Activated CD8-positive, alpha-beta memory T cell treated with anti-CD3 and anti-CD28 coated beads for 4 hours (primary cell): ENCODE data around the gene PNPLA1.

Source experiments
- DNase-seq, 2 donors: peaks; one replicate each; pipeline ENCODE4 v3.0.0-alpha.2; 2020; ENCODE audit warnings: low read depth in 2 of 2

The PNPLA1 gene

GRCh38 chr6:36246506-36247268 is 23.2 kb upstream of the PNPLA1 start:
- DNase-seq = no peak

DNA sequence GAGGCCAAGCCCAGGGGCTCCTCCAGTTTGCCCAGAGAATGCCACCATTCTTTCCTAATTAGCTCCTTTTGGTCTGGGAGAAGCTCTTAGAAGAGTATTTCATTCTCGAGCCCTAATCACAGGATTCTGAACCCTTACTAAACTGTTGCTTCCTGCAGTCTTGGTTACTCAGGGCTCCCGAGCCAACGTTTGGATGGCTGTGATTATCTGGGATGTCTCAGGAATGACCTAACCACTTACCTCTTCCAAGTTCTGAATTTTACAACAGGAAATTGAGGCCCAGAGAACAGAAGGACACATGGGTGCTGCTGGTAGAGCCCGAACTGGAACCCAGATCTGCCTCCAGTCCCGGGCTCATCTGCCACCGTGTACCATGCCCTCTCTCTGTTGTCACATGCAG is 22.2 kb upstream of the PNPLA1 start:
- DNase-seq = no peak

- no peak for DNase-seq
Measured at GRCh38 chr6:36248980-36249379, 20.9 kb upstream of the PNPLA1 start.

- no peak for DNase-seq
Measured at GRCh38 chr6:36249536-36249935, 20.3 kb upstream of the PNPLA1 start.

- DNase-seq = no peak
Measured at GRCh38 chr6:36252005-36252404, 17.9 kb upstream of the PNPLA1 start.

DNA sequence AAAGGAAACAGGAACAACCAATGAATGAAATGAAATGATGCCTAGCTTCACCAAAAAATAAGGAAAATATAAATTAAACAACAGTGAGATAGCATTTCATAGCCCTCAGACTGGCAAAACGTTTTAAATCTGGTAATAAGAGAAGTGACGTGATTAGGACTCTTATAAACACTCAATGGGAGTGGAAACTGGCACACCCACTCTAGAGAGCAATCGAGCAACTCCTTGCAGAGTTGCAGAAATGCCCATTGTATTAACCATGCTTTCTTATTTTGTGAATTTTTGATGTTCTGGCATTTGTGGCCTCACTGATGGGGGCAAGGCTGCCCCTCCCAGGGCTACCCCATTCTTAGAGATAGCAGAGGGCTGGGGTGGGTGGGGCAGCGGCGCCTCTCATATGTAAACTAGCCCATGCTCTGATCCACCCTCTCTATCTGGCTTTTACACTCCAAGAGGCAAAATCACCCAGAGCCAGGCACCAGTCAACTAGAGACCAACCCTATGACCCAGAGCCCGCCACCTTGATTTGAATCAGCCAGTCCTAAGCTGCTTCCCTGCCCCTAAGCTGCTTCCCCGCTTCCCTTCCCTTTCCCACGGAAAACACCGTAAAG is 6.4 kb upstream of the PNPLA1 start:
- no peak for DNase-seq

GRCh38 chr6:36265744-36266143 is 4.1 kb upstream of the PNPLA1 start:
- DNase-seq = no peak

DNA sequence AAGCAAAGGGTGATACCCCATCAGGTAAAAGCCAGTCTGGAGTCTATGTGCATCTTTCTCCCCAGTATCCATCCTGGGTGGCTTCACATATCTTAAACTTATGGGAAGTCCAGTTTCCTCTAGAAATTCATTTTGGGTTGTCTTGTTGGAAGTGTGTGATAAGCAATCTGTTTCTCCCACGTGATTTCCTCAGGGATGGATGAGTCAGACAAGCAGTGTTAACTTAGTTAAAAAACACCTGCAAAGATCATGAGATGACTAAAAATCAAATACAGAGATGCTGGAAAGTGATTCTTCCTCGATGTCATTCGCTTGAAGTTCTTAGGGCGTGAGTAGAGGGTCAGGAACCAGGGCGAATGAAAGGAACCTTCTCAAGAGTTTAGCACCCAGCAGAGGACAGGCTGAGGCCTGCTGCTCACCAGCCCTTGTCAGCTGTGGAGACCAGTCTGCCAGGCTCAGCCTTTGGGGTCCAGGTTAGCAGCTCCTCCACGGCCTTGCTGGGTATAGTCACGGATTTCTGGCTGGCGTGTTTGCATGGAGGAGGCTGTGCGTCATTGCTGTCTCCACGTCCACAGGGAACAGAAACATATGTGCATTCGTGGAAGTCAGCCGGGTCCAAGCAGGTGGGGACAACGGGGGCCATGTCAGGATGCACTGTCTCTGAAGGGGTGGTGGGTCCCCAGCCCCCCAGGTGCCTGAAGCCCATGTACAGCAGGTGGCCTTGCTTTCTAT is 2.8 kb upstream of the PNPLA1 start:
- no peak for DNase-seq

DNA sequence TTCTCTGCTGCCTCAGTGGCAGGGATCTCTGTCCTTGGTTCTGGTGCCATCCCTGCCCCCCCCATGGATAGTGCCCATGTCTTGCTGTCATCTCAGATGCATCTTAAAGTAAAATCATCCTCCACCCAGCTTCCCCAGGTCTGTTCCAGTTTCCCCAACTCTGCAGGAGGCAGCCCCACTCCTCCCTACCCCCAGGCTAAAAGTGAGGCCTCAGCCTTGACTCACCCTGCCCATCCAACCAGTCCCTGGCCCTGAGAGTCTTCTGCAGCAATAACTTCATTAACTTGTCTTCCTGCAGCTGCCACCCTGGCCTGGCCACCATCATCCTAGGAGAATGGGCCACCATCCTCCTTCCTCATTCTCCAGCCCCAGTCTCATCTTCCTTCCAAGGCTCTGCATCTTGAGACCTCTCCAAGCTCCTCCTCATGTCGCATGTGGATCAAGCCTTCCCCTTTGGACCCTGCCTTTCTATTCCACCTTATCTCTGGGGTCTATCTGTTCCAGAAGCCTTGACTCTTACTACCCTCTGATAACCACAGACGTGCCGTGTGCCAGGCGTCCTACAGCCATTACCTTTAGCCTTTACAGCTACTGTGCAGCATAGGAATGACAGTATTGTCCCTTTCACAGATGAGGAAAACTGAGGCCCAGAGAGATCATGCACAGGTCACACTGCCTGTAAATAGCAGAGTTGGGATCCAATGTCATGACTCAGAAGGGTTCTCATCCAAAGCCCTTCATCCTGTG is 2.0 kb upstream of the PNPLA1 start:
- no peak for DNase-seq

DNA sequence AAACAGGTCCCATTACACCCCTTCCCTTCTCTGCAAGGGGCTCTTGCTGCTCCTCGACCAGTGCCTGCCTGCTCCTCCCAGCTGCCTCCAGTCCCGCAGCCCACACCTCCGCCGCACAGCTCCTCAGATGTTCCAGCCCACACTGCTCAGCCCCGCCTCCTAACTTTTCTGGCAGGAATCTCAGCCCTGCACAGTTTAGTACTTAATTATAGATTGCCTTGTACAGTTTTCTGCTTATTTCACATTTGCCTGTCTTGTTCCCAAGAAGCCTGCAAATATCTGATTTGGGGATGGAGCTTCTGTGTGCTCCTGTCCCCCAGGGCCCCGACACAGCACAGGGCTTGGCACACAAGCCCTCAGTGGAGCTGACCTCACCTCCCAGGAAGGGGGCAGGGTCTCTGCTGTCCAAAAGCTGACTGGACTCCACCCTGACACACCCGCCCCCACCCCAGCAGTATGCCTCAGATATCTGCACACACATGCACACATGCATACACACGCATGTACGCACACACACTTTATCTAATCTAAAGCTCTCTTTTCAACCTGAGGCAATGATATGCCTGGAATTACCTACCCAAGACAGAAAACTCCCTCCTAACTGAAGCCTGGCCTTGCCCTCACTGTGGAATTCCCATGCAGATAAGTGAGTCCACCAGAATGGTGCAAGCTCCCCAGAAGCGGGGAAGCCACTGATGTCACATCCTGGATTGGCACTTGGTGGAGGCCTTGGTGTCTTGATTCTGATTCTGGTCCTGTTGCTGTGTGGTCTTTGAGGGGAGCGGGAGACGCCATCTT is 1.2 kb upstream of the PNPLA1 start:
- no peak for DNase-seq

DNA sequence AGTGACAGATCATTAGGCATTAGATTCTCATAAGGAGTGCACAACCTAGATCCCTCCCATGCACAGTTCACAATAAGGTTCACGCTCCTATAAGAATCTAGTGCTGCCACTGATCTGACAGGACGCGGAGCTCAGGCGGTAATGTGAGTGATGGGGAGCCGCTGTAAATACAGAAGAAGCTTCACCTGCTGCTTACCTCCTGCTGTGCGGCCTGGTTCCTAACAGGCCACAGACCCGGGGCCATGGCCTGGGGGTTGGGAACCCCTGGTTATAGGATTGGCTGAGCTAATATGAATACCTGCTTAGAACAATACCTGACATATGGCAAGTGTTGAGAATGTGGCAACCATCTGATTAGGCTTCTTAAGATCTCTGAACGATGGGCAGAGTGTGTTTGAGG is 2.4 kb downstream of the PNPLA1 start:
- no peak for DNase-seq

- DNase-seq = no peak
Measured at GRCh38 chr6:36273067-36273466, 3.2 kb downstream of the PNPLA1 start.

DNA sequence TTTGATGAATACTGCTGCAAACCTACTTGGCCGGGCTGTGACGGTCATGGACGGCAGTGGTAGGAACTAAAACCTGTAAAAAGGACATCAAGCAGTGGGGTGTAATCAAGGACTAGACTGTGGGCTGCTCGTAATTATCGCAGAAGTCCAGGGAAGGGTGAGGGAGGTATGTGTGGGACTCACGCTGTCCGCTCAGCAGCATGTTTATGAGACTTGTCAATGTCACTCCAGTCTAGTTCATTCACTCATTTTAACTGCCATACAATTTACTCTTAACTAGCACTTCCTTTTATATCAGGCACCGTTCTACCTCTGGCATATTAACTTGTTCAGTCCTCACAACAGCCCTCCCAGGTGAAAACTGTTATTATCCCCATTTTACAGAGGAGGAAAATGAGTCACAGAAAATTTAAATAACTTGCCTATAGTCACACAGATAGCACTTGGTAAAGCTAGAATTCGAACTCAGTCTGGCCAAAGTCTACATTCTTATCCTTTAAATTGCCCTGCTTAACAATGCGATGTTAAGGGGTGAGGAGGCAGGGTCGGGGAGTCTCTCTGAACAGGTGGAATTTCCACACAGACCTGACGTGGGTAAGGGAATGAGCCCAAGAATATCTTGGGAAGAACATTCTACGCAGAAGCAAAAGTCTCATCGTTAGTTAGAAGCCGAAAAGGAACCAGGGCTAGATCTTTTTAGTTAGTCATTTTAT is 4.1 kb downstream of the PNPLA1 start:
- no peak for DNase-seq

DNA sequence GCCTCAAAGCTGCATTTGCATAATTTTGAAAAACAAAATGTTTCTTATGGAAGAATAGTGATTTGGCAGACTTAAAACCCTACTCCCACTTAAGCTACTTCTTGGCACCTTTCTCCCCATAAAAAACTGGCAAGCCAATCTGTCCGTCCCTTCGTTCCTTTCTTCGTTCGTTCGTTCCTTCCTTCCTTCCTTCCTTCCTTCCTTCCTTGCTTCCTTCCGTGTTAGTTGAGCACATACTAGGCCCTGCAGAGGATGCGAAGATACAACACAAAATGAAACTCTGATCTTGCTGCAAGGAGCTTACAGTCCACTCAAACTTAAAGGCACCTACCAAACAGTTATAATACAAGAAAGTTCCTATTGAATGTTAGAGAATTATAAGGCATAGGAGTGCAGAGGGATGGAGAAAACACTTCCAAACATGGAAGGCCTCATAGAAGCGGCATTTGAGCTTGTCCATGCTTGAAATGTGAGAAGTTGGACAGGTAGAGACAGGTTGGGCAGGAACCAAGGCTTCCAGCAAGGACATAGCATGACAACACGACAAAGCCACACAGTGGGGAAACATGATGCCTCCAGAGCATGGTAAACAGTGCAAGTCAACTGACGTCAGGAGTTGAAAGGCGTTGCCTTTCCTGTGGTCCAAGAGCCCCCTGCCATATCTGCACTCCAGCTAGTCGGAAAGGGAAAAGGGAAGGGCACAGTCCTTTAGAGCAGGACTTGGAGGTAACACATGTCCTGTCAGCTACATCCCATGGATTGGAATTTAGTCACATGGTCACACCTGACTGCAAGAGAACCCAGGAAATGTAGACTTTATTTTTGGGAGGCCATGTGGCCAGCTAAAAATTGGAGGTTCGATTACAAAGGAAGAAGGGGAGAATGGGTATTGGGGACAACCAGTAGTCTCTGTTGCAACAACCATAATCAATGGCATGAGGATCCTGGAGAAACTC is 7.0 kb downstream of the PNPLA1 start:
- DNase-seq = no peak

- DNase-seq = no peak
Measured at GRCh38 chr6:36277946-36278470, 8.1 kb downstream of the PNPLA1 start.

GRCh38 chr6:36280467-36280866 is 10.6 kb downstream of the PNPLA1 start:
- DNase-seq = no peak

- DNase-seq = no peak
Measured at GRCh38 chr6:36280983-36281382, 11.1 kb downstream of the PNPLA1 start.

DNA sequence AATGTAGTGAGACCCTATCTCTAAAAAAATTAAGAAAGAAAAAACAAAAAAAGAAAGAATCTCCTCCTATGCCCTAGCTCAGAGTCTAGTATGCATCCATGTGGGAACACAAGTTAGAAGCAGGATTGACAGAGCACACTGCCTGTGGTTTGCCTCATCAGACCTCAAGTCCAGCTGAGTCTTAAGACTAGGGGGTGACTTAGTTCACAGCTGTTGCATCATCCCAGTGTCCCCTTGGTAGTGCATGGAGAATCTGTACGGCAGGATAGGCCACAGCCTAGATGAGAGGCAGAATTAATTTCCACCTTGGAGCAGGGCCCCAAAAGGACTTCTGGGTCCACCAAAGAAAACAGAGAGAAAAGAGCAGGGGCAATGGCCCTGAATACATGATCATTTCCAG is 13.7 kb downstream of the PNPLA1 start:
- no peak for DNase-seq

- DNase-seq = no peak
Measured at GRCh38 chr6:36284359-36284758, 14.5 kb downstream of the PNPLA1 start.
